SJSA1 (cell line): ENCODE measurements around the gene ASF1B. TPM values are rescaled to one million over a fixed set of nuclear protein-coding genes. Genes with fewer than 3 reads are reported as not detected.

ENCODE experiments used
- DNase-seq, 2 experiments: peaks; one replicate each; pipeline ENCODE4 v3.0.0-alpha.2; 2015 to 2020; ENCODE audit warnings: low spot score in 2 of 2, low read depth in 1 of 2
- H3K27ac ChIP-seq: fragments of 250-450 bp; sonication (Bioruptor Pico); 2 replicates; pipeline ENCODE4 v1.5.1; 2020; ENCODE audit warnings: mild to moderate bottlenecking, moderate library complexity
- H3K27me3 ChIP-seq: fragments of 250-450 bp; sonication (Bioruptor Pico); replicated peaks from 2 replicates; pipeline ENCODE4 v1.5.1; 2020; ENCODE audit warnings: mild to moderate bottlenecking, moderate library complexity
- H3K36me3 ChIP-seq: fragments of 250-450 bp; sonication (Bioruptor Pico); 2 replicates; pipeline ENCODE4 v1.5.1; 2020; ENCODE audit warnings: mild to moderate bottlenecking
- H3K4me1 ChIP-seq: fragments of 250-450 bp; sonication (Bioruptor Pico); replicated peaks from 2 replicates; pipeline ENCODE4 v1.6.1; 2021; ENCODE audit warnings: mild to moderate bottlenecking
- H3K4me3 ChIP-seq: fragments of 250-450 bp; sonication (Bioruptor Pico); 2 replicates; pipeline ENCODE4 v1.5.1; 2020; ENCODE audit warnings: mild to moderate bottlenecking
- H3K9me3 ChIP-seq: fragments of 250-450 bp; sonication (Bioruptor Pico); replicated peaks from 2 replicates; pipeline ENCODE4 v1.5.1; 2020; ENCODE audit warnings: mild to moderate bottlenecking
- total RNA-seq: library from RNA; depleted of rRNA; stranded (reverse); fragments of >200 nt; shearing (Covaris generic); gene quantifications from 2 replicates; pipeline ENCODE4 v1.2.3, GENCODE V29; 2014

The ASF1B gene
- total RNA-seq, 1 experiment from 2014 or later: 87.5 TPM

GRCh38 chr19:14166999-14167575 lies 30.7 kb upstream of the ASF1B start:
- H3K27me3 ChIP-seq: no peaks in the 10 kb centered on the region
- no peaks in the 10 kb centered on the region for H3K9me3 ChIP-seq
- no peaks in the 10 kb centered on the region for H3K36me3 ChIP-seq
- no peaks in the 10 kb centered on the region for H3K4me1 ChIP-seq
- DNase-seq: no peak
- no peak overlapping the region for H3K27ac ChIP-seq
- H3K4me3 ChIP-seq: no peak overlapping the region

- Histone ChIP-seq H3K4me3 (no peak overlapping the region), H3K27me3 (no peaks in the 10 kb centered on the region), H3K9me3 (no peaks in the 10 kb centered on the region), H3K36me3 (no peaks in the 10 kb centered on the region), H3K4me1 (no peaks in the 10 kb centered on the region), H3K27ac (no peak overlapping the region)
- no peak for DNase-seq
Measured at GRCh38 chr19:14165990-14166830, 29.8 kb upstream of the ASF1B start.

- no peak for DNase-seq
- H3K4me1 ChIP-seq: no peaks in the 10 kb centered on the region
- H3K27me3 ChIP-seq: no peaks in the 10 kb centered on the region
- no peaks in the 10 kb centered on the region for H3K36me3 ChIP-seq
- no peaks in the 10 kb centered on the region for H3K9me3 ChIP-seq
- no peak overlapping the region for H3K4me3 ChIP-seq
- no peak overlapping the region for H3K27ac ChIP-seq
Measured at GRCh38 chr19:14164724-14165493, 28.5 kb upstream of the ASF1B start.

- no peak for DNase-seq
Measured at GRCh38 chr19:14164082-14164481, 27.7 kb upstream of the ASF1B start.

GRCh38 chr19:14162871-14163297 lies 26.5 kb upstream of the ASF1B start:
- DNase-seq: no peak
- no peaks in the 10 kb centered on the region for H3K9me3 ChIP-seq

More at GRCh38 chr19:14164082-14164481, 27.7 kb upstream of the ASF1B start:
- H3K4me3 ChIP-seq: no peak overlapping the region
- no peak overlapping the region for H3K27ac ChIP-seq
- H3K4me1 ChIP-seq: no peaks in the 10 kb centered on the region
- no peaks in the 10 kb centered on the region for H3K27me3 ChIP-seq
- no peaks in the 10 kb centered on the region for H3K36me3 ChIP-seq
- H3K9me3 ChIP-seq: no peaks in the 10 kb centered on the region

GRCh38 chr19:14161305-14161704 lies 24.9 kb upstream of the ASF1B start:
- no peaks in the 10 kb centered on the region for H3K9me3 ChIP-seq
- peaks cover 13% of the 10 kb centered on the region for H3K36me3 ChIP-seq
- no peak overlapping the region for H3K27ac ChIP-seq
- H3K27me3 ChIP-seq: no peaks in the 10 kb centered on the region
- no peak for DNase-seq
- H3K4me3 ChIP-seq: no peak overlapping the region
- no peaks in the 10 kb centered on the region for H3K4me1 ChIP-seq

More at GRCh38 chr19:14162871-14163297, 26.5 kb upstream of the ASF1B start:
- Histone ChIP-seq H3K36me3 (peaks cover 1% of the 10 kb centered on the region; the same call in 1 of the 2 replicates), H3K27ac (no peak overlapping the region), H3K4me3 (no peak overlapping the region), H3K27me3 (no peaks in the 10 kb centered on the region), H3K4me1 (no peaks in the 10 kb centered on the region)

GRCh38 chr19:14160017-14160703 lies 23.8 kb upstream of the ASF1B start:
- H3K9me3 ChIP-seq: no peaks in the 10 kb centered on the region
- H3K4me3 ChIP-seq: no peak overlapping the region
- no peak for DNase-seq
- no peaks in the 10 kb centered on the region for H3K4me1 ChIP-seq
- no peaks in the 10 kb centered on the region for H3K27me3 ChIP-seq
- peaks cover 18% of the 10 kb centered on the region for H3K36me3 ChIP-seq
- H3K27ac ChIP-seq: no peak overlapping the region

GRCh38 chr19:14159059-14159458 lies 22.7 kb upstream of the ASF1B start:
- peaks cover 19% of the 10 kb centered on the region for H3K36me3 ChIP-seq
- H3K4me1 ChIP-seq: no peaks in the 10 kb centered on the region; the same call in 1 of the 2 replicates
- no peaks in the 10 kb centered on the region for H3K9me3 ChIP-seq
- no peaks in the 10 kb centered on the region for H3K27me3 ChIP-seq
- no peak for DNase-seq
- H3K27ac ChIP-seq: no peak overlapping the region
- H3K4me3 ChIP-seq: no peak overlapping the region

GRCh38 chr19:14158276-14159023 lies 22.1 kb upstream of the ASF1B start:
- Histone ChIP-seq H3K4me1 (no peaks in the 10 kb centered on the region; the same call in 1 of the 2 replicates), H3K27ac (no peak overlapping the region), H3K27me3 (no peaks in the 10 kb centered on the region), H3K4me3 (no peak overlapping the region), H3K9me3 (no peaks in the 10 kb centered on the region), H3K36me3 (peaks cover 19% of the 10 kb centered on the region)
- no peak for DNase-seq

GRCh38 chr19:14156971-14157717 lies 20.8 kb upstream of the ASF1B start:
- H3K36me3 ChIP-seq: peaks cover 19% of the 10 kb centered on the region

GRCh38 chr19:14156122-14156521 lies 19.7 kb upstream of the ASF1B start:
- Histone ChIP-seq H3K9me3 (no peaks in the 10 kb centered on the region), H3K4me1 (no peaks in the 10 kb centered on the region; the same call in 1 of the 2 replicates), H3K27me3 (no peaks in the 10 kb centered on the region), H3K4me3 (no peak overlapping the region), H3K36me3 (peaks cover 19% of the 10 kb centered on the region), H3K27ac (no peak overlapping the region)
- no peak for DNase-seq

More at GRCh38 chr19:14156971-14157717, 20.8 kb upstream of the ASF1B start:
- no peak for DNase-seq
- Histone ChIP-seq H3K9me3 (no peaks in the 10 kb centered on the region), H3K4me3 (no peak overlapping the region), H3K27ac (no peak overlapping the region), H3K4me1 (no peaks in the 10 kb centered on the region; the same call in 1 of the 2 replicates), H3K27me3 (no peaks in the 10 kb centered on the region)

- peaks cover 19% of the 10 kb centered on the region for H3K36me3 ChIP-seq
- H3K27me3 ChIP-seq: no peaks in the 10 kb centered on the region
- H3K4me3 ChIP-seq: no peak overlapping the region
- H3K4me1 ChIP-seq: no peaks in the 10 kb centered on the region; the same call in 1 of the 2 replicates
- no peak overlapping the region for H3K27ac ChIP-seq
- no peak for DNase-seq
- H3K9me3 ChIP-seq: no peaks in the 10 kb centered on the region
Measured at GRCh38 chr19:14155371-14155770, 19.0 kb upstream of the ASF1B start.
